HG03571 (cell line): Measurements from ENCODE around the gene EXOC2.

Experiments
- ATAC-seq: cut with Tn5 transposase; IDR thresholded peaks from one replicate; pipeline ENCODE4 v1.9.1; 2021; ENCODE audit not compliant: unreplicated experiment

Gene EXOC2

GRCh38 chr6:692858-693722, at the start of gene EXOC2:
TSS of gene EXOC2 (minus strand) at chr6:693139. CDS start at chr6:637818, 55,321 bp downstream.
- ATAC-seq, result peak; percentile 90

- ATAC-seq, result no peak
Observed at GRCh38 chr6:741410-742339, 48.7 kb upstream of the EXOC2 start.

- ATAC-seq, result no peak
Observed at GRCh38 chr6:736657-737446, 43.9 kb upstream of the EXOC2 start.

- ATAC-seq, result no peak
Observed at GRCh38 chr6:733431-734219, 40.7 kb upstream of the EXOC2 start.

- no peak for ATAC-seq
Observed at GRCh38 chr6:731924-732323, 39.0 kb upstream of the EXOC2 start.

GRCh38 chr6:729606-730320, 36.8 kb upstream of the EXOC2 start:
- ATAC-seq, result no peak

GRCh38 chr6:727856-728255, 34.9 kb upstream of the EXOC2 start:
- ATAC-seq, result no peak

GRCh38 chr6:723540-723939, 30.6 kb upstream of the EXOC2 start:
- no peak for ATAC-seq

GRCh38 chr6:722608-723007, 29.7 kb upstream of the EXOC2 start:
- no peak for ATAC-seq

- no peak for ATAC-seq
Observed at GRCh38 chr6:722077-722524, 29.2 kb upstream of the EXOC2 start.

GRCh38 chr6:718345-718744, 25.4 kb upstream of the EXOC2 start:
- no peak for ATAC-seq

GRCh38 chr6:717135-717534, 24.2 kb upstream of the EXOC2 start:
- ATAC-seq, result no peak

GRCh38 chr6:715709-716491, 23.0 kb upstream of the EXOC2 start:
- no peak for ATAC-seq

GRCh38 chr6:714100-714499, 21.2 kb upstream of the EXOC2 start:
- no peak for ATAC-seq

GRCh38 chr6:713351-713750, 20.4 kb upstream of the EXOC2 start:
- no peak for ATAC-seq

GRCh38 chr6:712805-713204, 19.9 kb upstream of the EXOC2 start:
- no peak for ATAC-seq

- no peak for ATAC-seq
Observed at GRCh38 chr6:711925-712324, 19.0 kb upstream of the EXOC2 start.

GRCh38 chr6:710601-711571, 17.9 kb upstream of the EXOC2 start:
- ATAC-seq, result peak; percentile 87
